Left lung (tissue), 10 donors: ENCODE measurements around the gene HRAS. TPM values are rescaled to one million over a fixed set of nuclear protein-coding genes. Genes with fewer than 3 reads are reported as not detected.

Source experiments
- ATAC-seq: fragments of 200-7000 bp; cut with Tn5 transposase; one replicate; pipeline ENCODE4 v1.9.1; 2020; ENCODE audit warnings: moderate library complexity
- DNase-seq, 4 donors: peaks; one replicate each; pipeline ENCODE4 v3.0.0-alpha.2; 2013 to 2020
- H3K27ac ChIP-seq, 2 donors: fragments of 200-600 bp; sonication (generic) in 1 of 2; one replicate each; pipeline versions ENCODE4 v1.5.0 to v1.8.0; 2020 to 2021
- H3K27me3 ChIP-seq, 2 donors: fragments of 200-600 bp; sonication (generic) in 1 of 2; one replicate each; pipeline versions ENCODE4 v1.5.0 to v1.8.0; 2020 to 2021
- H3K36me3 ChIP-seq, 2 donors: fragments of 200-600 bp; sonication (generic) in 1 of 2; one replicate each; pipeline versions ENCODE4 v1.5.0 to v1.8.0; 2020 to 2021
- H3K4me1 ChIP-seq, 2 donors: fragments of 200-600 bp; one replicate each; pipeline ENCODE4 v1.8.0; 2021
- H3K4me3 ChIP-seq, 2 donors: fragments of 200-600 bp; sonication (generic) in 1 of 2; one replicate each; pipeline versions ENCODE4 v1.5.0 to v1.8.0; 2020 to 2021; ENCODE audit warnings: mild to moderate bottlenecking in 1 of 2
- H3K9me3 ChIP-seq, 2 donors: fragments of 200-600 bp; sonication (generic) in 1 of 2; one replicate each; pipeline versions ENCODE4 v1.5.0 to v1.8.0; 2020 to 2021
- CTCF ChIP-seq, 2 donors: fragments of 200-600 bp; sonication (generic) in 1 of 2; IDR thresholded peaks; one replicate each; pipeline versions ENCODE4 v1.5.0 to v1.8.0; 2021; ENCODE audit warnings: antibody characterized with exemption in 2 of 2
- intact Hi-C, 2 donors: fragments of 100-400 bp; cut with DNase I; formaldehyde crosslinking; loops; one replicate each; pipeline versions ENCODE4 v1.11.2 to v1.14.2; 2022
- polyA plus RNA-seq, 6 donors: library from polyadenylated mRNA; unstranded; fragments of 120-200 nt; gene quantifications; one replicate each; pipeline ENCODE4 v1.2.1, GENCODE V29; 2013; ENCODE audit not compliant: insufficient read length in 6 of 6
- total RNA-seq, 2 donors: library from RNA; stranded (reverse); fragmentation: NEBNext Ultra II Directional; extraction: Animal tissue kit (Norgen Biotek cat#: 25700); gene quantifications; one replicate each; pipeline ENCODE4 v1.2.1, GENCODE V29; 2021
- donor health status: DM: no; HTN: yes; CAD: no.
- donor health status: DM: no; HTN: no; CAD: no.

Gene HRAS
- total and polyA plus RNA-seq, 8 donors: 32.4 to 52.4 (median 37.9) TPM

- TF ChIP-seq CTCF (IDR thresholded peaks at IDR 0.05): no peak
- Histone ChIP-seq H3K4me3 (no peak overlapping the region), H3K9me3 (peaks cover 0 to 8% of the 10 kb centered on the region in 2 donors), H3K27me3 (no peaks in the 10 kb centered on the region), H3K36me3 (peaks cover 0 to 37% of the 10 kb centered on the region in 2 donors), H3K4me1 (peaks cover 0 to 9% of the 10 kb centered on the region in 2 donors), H3K27ac (no peak overlapping the region)
- ATAC-seq (no peak), DNase-seq (no peak)
- intact Hi-C loops: no loop called here
Measured at GRCh38 chr11:514606-515005, 20.8 kb downstream of the HRAS start.

GRCh38 chr11:512761-513595, 22.4 kb downstream of the HRAS start:
- DNase-seq (no peak), ATAC-seq (no peak)
- Histone ChIP-seq H3K4me1 (peaks cover 2 to 3% of the 10 kb centered on the region in 2 donors), H3K4me3 (no peak overlapping the region), H3K9me3 (peaks cover 0 to 8% of the 10 kb centered on the region in 2 donors), H3K36me3 (peaks cover 0 to 50% of the 10 kb centered on the region in 2 donors), H3K27me3 (no peaks in the 10 kb centered on the region), H3K27ac (no peak overlapping the region)
- intact Hi-C loops: no loop called here
- TF ChIP-seq CTCF (IDR thresholded peaks at IDR 0.05): no peak

- no peak for TF ChIP-seq CTCF (IDR thresholded peaks at IDR 0.05)
- H3K4me1 ChIP-seq: peaks cover 23 to 32% of the 10 kb centered on the region in 2 donors
- no peak overlapping the region for H3K4me3 ChIP-seq
- H3K27ac ChIP-seq: no peak overlapping the region
- no peaks in the 10 kb centered on the region for H3K9me3 ChIP-seq
- ATAC-seq (no peak), DNase-seq (no peak)
- H3K36me3 ChIP-seq: peaks cover 0 to 47% of the 10 kb centered on the region in 2 donors
- no peaks in the 10 kb centered on the region for H3K27me3 ChIP-seq
- intact Hi-C loops: no loop called here
Measured at GRCh38 chr11:508956-509355, 26.4 kb downstream of the HRAS start.

GRCh38 chr11:507727-508515, 27.5 kb downstream of the HRAS start:
- Histone ChIP-seq H3K27me3 (no peaks in the 10 kb centered on the region), H3K36me3 (peaks cover 0 to 36% of the 10 kb centered on the region in 2 donors), H3K4me3 (peak overlapping the region; percentile 58 to 86), H3K9me3 (no peaks in the 10 kb centered on the region), H3K4me1 (peaks cover 32 to 42% of the 10 kb centered on the region in 2 donors), H3K27ac (peak overlapping the region in 1 of 2 donors; percentile 100)
- intact Hi-C loops: no loop called here
- ATAC-seq: no peak
- DNase-seq: no peak
- no peak for TF ChIP-seq CTCF (IDR thresholded peaks at IDR 0.05)
